Activated CD4-positive, alpha-beta T cell treated with anti-CD3 and anti-CD28 coated beads, Interleukin-10, Interleukin-2, amounts not matched to agents 100 ng/mL and 50 ng/mL, durations not matched to agents 16 hours and 8 hours (primary cell): ENCODE results near the gene AHSG.
A peak's percentile ranks its signal among the peaks of the same experiment; 100 is the strongest.
"Not testable (repeated sequence)": the region's sequence is repeated elsewhere in the genome, so short reads cannot be mapped to it uniquely, and the experiment has no call there.

Experiments used
- DNase-seq: peaks from one replicate; pipeline ENCODE4 v3.0.0-alpha.2; 2020

The AHSG gene, protein sequence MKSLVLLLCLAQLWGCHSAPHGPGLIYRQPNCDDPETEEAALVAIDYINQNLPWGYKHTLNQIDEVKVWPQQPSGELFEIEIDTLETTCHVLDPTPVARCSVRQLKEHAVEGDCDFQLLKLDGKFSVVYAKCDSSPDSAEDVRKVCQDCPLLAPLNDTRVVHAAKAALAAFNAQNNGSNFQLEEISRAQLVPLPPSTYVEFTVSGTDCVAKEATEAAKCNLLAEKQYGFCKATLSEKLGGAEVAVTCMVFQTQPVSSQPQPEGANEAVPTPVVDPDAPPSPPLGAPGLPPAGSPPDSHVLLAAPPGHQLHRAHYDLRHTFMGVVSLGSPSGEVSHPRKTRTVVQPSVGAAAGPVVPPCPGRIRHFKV

DNA sequence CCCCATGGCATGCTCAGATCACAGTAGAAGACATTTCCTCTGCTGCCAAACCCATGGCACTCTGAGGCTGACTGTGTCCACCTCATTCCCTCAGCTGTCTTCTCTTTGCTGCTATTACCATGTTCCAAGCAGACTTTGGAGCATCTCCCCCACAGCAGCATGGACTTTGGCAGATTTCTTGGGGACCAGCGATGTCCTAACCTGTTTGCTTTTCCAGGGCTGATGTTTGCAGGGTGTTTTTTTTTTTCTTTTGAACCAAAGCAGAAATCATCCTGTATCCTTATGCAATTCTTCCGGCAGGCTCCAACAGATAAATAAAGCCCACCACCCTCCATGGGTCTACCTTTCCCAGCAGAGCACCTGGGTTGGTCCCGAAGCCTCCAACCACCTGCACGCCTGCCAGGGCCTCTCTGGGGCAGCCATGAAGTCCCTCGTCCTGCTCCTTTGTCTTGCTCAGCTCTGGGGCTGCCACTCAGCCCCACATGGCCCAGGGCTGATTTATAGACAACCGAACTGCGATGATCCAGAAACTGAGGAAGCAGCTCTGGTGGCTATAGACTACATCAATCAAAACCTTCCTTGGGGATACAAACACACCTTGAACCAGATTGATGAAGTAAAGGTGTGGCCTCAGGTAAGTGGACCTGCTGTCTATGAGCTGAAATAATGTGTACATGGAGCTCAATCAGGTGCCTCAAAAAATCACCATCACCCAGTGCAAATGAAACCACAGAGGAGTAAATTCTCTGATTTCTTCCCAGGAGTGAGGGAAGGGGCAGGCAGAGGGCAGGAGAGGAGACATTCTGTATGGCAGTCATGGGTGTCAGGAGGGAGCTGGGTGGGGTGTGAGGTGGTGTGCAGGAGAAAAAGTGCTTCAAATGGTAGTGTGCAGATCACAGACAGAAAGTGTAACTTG, at the start of gene AHSG:
TSS of gene AHSG (plus strand) at position 340 of the 916 bp plus-strand sequence. CDS start at position 422, 82 bp downstream.
- no peak for DNase-seq

DNA sequence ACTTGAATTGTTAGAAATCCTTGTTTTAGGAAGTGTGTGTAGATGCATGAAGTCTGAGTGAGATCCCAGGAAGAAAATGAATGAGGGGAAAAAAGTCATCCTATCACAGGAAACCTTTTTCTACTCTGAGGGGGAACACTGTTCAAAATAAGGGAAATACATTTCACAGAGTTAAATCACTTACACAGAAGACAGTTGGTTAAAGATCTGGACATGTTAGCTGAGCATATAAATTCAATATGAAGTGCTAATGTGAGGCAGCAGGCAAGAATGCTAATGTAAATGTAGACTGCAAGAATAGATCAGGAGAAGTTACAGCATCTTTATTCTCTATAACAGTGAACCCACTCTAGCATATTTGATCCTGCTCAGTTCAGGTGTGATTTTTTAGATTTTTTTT, 48.3 kb upstream of the AHSG start:
- DNase-seq = no peak

DNA sequence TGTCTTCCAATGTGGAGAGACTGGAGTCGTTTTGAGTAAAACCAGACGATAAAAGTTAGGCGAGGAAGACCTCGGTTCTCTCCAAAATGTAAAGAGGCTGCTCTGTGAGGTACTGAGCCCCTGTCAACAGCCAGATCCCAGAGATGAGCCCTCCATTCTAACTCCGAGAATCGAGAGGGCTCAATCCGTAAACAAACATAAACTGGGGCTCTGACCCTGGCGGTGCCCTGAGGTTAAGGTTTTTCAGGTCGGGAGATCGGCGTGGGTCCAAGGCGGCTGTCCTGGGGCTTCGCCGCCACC, 46.1 kb upstream of the AHSG start:
- no peak for DNase-seq

DNA sequence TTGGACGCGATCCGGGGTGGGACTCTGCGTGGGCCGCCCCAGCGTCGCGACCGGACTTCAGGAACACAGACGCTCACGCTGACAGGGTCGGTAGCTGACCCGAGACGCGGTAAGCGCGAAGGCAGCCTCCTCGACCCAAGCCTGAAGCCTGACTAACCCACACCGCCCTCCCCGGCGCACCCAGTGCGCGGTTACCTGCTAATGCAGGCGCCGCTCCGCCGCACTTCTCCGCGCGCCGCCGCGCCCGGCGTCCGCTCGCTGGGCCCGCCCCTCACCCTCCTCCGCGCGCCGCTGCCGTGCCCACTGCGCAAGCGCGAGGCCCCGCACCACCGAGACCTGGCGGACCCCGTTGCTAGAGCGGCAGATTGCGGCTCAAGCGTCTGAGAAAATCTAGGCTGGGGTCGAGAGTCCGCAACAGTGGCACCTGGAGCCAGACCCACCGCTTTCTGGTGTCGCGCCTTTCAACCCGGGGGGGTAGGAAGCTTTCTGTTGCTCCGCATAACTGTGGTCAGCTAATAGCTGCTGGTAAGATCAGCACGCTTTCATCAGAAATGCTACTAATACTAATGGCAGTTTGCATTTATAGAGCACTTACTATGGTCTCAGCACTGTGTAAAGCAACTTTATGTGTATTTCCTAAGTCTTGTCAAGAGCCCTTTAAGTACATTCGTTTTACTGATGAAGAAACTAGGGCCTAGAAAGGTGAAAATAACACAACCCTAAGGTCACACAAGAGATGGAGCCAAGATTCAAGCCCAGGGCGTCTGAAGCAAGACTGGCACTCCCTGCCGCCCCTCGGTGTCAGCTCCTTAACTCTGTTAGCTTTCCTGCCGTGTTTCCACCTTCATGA, 45.6 kb upstream of the AHSG start, which contains the start of gene TBCCD1:
TSS of gene TBCCD1 (minus strand) at position 268 of the 850 bp plus-strand sequence. CDS start 3,010 bp downstream, outside the sequence.
- peak; percentile 95 for DNase-seq

DNA sequence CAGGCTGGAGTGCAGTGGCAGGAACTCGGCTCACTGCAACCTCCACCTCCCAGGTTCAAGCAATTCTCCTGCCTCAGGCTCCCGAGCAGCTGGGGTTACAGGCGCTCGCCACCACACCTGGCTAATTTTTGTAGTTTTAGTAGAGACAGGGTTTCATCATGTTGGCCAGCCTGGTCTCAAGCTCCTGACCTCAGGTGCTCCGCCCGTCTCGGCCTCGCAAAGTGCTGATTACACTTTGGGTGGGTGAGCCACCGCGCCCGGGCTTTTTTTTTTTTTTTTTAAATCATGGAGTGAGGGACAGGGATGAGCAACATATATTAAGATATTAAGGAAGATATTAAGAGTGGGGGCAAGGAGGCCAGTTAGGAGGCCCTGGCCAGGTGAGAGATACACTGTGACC, 43.5 kb upstream of the AHSG start:
- not testable (repeated sequence) for DNase-seq

DNA sequence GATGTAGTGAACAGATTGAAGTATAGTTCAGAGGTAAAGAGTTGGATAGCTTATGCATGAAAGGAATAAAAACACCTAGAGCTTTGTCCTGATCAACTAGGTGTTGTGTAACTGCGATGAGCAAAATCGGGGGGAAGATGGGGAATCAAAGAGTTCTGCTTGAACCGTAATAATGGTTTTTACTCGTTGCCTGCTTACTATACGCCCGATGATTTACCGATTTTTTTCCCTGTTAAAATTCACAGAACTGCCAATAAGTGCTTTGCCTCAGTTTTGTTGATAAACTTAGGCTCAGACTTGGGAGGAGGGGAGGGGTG, 43.1 kb upstream of the AHSG start:
- no peak for DNase-seq

DNA sequence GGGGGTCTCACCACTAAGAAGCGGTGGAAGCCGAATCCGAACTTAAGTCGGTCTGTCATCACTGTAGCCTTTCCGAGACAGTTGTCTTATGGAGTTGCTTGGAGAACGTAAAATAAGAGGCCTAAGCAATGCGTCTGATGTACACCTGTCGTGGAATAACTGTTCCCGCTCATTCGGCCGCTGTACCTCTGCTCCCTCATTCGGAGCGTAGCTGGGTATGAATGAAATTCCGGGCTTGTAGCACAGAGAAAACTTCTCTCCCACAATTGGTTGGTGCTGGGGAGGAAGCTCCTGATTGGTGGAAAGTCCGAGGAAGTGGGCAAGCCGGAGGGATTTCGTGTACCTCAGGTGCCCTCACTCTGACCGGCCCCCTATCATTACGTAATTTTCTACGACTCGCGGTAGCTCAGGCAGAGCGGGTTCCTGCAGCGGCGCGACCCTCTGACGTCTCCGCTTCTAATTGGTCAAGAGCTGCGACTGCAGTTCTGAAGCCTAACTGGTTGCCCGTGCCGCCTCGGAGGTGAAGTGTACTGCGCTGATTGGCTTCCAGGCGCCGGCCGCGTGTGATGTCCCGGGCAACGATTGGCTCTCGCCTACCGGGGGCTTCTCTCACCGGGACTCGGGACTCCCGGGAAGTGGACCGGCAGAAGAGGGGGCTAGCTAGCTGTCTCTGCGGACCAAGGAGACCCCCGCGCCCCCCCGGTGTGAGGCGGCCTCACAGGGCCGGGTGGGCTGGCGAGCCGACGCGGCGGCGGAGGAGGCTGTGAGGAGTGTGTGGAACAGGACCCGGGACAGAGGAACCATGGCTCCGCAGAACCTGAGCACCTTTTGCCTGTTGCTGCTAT, 42.5 kb upstream of the AHSG start, which contains the start of gene DNAJB11:
TSS of gene DNAJB11 (plus strand) at position 625 of the 845 bp plus-strand sequence. CDS start at position 803, 178 bp downstream.
- DNase-seq = peak; percentile 100

DNA sequence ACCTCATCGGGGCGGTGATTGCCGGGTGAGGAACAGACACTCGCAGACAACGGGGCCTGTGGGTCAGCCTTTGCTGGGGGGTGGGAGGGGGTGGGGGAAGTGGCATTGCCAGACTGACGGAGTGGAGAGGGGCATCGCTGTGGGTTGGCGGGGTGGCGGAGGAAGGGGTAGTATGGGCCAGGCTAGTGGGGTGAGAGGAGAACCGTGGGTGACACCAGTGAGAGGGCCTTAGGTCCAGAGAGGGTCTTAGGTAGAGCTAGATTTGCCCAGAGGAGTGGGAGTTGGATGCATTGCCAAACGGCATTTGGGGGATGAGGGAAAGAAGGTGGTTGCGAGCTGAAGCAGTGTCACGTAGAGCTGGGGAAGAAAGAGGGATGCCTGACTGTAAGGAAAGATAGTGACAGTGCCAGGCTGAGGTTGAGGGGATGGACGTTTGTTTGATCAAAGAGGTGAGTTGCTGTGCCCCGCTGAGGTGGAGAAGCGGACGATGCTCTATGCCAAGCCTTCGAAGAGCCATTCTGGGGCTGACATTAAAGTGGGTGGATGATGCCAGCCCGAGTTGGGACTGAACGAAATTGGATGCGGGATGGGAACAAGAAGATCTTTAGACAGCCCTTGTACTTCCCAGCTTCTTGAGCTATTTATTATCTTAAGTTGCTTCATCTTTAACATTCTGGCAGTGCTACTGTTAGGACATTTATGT, 41.8 kb upstream of the AHSG start:
- no peak for DNase-seq

DNA sequence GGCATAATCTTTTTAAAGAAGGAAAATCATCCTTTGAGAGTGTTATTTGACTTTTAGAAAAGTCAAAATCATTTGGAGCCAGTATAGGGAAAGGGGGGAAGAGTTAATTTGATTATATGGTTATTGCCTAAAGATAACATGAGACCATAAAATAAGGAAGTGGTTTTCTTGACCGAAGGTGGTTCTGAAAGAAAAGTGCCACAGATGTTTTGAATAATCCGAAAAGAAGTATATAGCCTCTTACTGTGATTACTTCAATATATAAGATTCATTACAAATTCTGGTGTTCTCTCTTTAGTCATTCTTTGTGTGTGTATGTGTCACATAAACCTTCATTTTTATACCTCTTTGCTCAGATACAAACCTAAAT, 41.2 kb upstream of the AHSG start:
- DNase-seq = no peak

DNA sequence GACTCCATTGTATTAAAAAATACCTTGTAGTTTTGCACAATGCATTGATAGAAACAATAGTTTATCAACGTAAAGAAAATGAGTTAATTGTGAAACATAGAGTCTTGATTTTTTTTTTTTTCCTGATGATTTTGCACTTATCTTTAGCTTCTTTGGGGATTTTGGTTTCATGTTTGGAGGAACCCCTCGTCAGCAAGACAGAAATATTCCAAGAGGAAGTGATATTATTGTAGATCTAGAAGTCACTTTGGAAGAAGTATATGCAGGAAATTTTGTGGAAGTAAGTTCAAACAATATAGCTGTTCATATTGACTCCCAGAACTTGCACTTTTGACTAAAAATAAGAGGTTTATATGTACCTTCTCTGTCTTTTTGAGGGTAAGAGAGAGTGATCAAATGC, 35.3 kb upstream of the AHSG start:
- DNase-seq = no peak

DNA sequence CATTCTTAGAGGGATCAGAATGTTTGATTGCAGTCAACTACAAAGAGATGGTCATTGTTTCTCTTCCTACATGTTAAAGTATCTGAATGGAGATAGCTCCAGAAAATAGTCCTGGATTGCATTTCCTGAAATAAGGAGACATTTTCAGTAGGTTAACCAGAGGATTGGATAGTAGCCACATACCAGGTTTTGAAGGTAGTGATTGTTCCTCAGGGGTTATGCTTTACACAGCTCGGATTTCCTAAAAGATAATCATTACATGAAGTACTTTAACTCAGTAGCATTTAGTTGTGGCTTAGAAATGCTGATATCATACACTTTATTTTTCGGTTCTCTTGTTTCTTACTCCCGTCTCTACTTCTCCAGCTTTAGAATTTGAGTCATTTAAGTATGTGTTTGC, 32.1 kb upstream of the AHSG start:
- no peak for DNase-seq

DNA sequence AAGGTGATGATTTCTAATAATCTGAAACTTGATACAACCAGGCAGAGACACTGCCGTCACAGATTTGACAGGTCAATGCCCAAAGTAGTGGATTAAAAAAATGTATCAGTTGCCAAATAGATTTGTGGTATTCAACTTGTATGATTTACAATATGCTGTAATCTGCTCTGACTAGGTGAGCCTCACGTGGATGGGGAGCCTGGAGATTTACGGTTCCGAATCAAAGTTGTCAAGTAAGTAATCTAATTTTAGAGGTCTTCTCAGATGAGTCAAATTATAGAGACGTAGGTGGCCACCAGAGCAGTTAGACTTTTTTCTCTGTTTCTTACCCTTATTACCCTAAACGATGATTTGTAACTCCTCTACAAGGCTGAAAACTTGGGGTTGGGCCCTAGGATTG, 30.3 kb upstream of the AHSG start:
- DNase-seq = no peak

DNA sequence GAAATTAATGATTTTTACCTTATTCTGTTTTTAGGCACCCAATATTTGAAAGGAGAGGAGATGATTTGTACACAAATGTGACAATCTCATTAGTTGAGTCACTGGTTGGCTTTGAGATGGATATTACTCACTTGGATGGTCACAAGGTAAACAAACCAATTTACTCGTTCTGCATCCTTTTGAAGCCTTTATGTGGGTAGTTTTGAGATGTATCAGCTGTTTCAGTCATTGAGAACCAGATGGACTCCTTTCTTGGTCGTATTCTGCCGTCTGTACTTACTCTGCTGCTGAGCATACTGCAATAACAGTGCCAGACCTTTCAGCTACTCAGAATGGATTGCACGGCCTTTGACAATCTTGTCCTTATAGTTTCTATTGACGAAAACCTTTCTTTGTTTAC, 29.0 kb upstream of the AHSG start:
- peak; percentile 43 for DNase-seq

DNA sequence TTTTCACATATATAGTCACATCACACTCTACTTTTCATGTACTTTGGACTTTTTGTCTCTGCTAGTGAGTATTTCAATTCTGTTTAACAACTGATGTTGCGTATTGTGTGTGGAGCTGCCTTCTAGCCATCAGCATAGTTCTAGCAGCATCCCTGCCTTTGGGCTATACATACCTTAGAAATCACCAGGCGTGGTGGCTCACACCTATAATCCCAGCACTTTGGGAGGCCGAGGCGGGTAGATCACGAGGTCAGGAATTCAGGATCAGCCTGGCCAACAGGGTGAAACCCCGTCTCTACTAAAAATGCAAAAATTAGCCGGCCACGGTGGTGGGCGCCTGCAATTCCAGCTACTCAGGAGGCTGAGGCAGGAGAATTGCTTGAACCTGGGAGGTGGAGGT, 26.6 kb upstream of the AHSG start:
- not testable (repeated sequence) for DNase-seq

DNA sequence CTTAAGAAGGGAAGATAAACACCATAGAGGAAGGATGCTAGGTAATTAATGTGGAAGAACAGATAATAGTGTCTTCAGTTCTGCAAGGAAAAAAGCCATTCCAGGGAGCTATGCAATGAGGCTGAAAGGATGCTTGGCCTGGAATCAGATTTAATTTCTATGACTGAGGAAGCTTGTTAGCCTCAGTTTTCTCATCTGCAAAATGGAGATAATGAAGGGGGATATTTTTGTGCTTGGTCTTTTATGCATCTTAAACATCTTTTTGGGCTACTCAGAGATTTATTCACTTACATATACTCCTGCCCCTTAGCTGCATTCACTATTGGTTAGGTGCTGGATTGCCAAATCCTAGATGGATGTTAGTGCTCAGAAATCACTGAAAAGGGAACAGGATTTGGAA, 25.7 kb upstream of the AHSG start:
- no peak for DNase-seq

DNA sequence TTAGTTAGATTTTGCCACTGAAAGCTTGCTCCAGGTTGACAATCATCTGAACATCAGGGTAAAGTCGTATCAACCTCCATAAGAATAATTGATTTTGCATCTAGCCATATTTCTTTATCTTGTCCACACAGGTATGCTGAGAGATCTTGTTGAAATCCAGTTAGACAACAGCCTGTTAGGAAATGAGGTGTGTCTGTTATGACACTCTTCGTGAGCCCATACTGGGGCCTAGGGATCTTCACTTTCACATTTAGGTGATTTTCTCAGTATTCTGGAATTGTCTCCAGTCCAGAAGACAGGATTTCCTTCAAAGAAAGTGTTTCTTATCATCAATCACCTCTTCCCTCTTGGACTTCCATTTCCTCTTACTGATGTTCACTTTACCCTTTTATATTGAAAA, 24.2 kb upstream of the AHSG start:
- DNase-seq = peak; percentile 42

DNA sequence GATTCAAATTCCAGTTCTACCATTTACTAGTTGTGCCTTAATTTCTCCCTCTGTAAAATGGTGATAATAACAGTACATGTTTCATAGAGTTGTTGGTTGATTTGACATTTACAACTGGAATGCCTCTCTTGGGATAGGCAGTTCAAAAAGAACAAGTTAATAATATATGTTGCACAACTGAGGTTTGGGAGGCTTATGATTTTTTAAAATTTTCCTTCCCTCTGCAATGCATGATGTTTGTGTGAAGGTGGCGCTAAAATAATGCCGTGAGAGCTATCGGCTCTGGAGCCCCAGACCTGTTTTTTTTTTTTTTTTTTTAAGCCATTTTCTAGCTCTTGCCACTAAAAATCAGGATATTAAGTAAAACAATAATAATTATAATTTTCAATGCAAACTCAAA, 23.7 kb upstream of the AHSG start:
- DNase-seq = no peak

DNA sequence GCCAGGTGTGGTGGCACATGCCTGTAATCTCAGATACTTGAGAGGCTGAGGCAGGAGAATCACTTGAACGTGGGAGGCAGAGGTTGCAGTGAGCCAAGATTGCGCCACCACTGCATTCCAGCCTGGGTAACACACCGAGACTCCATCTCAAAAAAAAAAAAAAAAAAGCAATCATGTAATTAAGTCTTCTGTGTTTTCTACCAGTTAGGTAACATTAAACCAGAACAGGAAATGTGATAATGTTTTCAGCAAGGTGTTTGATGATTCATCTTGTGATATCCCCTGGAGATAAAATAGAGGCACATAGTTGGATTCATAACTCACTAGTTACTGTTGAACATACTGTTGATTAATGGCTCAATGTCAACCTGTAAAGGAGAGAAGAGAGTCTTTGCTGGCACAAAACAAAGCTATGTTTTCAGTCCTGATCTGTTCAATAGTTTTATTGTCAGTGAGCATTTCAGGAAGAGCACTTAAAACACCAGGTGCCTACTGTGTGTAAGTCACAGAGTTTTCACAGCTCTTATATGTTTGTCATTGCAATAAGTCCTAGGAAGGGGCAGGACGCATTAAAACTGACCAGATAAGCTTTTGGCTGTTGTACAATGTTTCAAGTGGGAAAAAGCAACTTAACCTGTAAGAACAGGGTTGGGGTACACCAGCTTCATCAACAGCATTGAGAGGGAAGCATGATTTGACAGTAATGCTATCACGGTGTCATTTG, 22.8 kb upstream of the AHSG start:
- DNase-seq = peak; percentile 45

DNA sequence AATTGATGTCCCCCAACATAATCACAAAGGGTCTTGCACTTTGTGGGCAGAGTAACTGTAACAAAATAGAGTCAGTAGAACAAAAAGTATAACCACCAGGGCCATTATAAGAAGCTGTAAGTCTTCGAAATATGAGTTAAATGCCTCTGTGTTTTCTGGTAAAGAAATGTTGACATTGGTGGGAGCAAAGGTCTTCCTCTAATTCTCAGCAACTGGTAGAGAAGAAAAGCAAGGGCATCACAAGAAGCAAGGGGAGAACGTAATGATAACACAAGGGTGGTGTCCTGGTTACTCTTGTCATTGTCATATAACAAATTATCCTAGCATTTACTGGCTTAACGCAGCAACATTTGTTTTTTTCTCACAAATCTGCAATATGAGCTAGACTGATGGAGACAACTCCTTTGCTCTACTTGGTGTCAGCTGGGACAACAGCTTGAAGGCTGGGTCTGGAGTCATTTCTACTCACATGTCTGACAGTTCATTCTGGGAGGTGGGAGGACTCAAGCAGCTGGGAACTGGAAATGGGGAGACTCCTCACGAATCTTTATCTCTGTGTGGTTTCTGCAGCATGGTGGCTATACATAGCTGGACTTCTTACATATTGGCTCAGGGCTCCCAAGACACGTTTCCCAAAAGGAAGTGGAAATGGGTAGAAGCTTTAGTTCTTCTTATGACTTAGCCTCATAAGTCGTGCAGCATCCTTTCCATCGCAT, 22.1 kb upstream of the AHSG start:
- DNase-seq = no peak

DNA sequence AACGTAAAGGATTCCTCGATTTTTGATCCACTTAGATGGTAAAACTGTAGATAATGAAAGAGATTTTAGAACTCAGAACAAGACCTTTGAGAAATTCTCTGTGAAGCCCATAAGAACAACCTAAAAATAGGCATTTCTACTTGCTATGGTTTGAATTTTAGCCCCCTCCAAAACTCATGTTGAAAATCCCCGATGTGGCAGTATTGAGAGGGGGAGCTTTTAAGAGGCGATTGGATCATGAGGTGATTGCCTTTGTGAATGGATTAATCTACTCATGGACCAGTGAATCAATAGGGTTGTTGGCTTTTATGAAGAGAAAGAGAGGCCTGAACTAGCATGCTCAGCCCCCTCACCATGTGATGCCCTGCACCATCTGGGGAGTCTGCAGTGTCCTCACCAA, 20.2 kb upstream of the AHSG start:
- no peak for DNase-seq
